ENCODE results near the gene NR1D2. TPM values are rescaled to one million over a fixed set of nuclear protein-coding genes. Genes with fewer than 3 reads are reported as not detected.
A peak's percentile ranks its signal among the peaks of the same experiment; 100 is the strongest.

NR1D2 gene
- total RNA-seq, 1 experiment from 2014 or later, result 9.5 TPM

DNA sequence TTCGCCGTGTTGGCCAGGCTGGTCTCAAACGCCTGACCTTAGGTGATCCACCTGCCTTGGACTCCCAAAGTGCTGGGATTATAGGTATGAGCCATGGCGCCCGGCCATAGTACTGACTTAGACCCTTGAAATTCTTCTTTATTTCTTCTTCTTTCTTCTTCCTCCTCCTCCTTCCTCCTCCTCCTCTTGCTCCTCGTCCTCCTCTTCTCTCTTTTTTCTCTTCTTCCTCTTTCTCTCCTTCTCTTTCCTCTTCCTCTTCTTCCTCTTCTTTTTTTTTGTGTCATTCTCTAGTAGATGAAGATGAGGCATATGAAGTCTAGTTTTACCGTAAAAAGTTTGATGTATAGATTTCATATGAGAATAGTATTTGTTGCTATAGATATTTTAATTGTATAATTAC is 18.8 kb upstream of the NR1D2 start:
- ATAC-seq (no peak), DNase-seq (ENCODE audit: low read depth, low spot score) (no peak)
- Histone ChIP-seq H3K36me3 (ENCODE audit: control insufficient read depth, insufficient read depth, low read length) (no peaks in the 10 kb centered on the region), H3K4me3 (ENCODE audit: low read depth in 2 of 2, low read length in 2 of 2) (no peak overlapping the region), H3K9me3 (ENCODE audit: control insufficient read depth, insufficient read depth, low read depth, low read length) (no peaks in the 10 kb centered on the region), H3K27me3 (ENCODE audit: control insufficient read depth, insufficient read depth, low read length) (no peaks in the 10 kb centered on the region), H3K4me1 (ENCODE audit: control insufficient read depth, insufficient read depth, low read length) (no peaks in the 10 kb centered on the region), H3K27ac (ENCODE audit: low read length) (no peak overlapping the region)
- ChIA-PET CTCF (no interaction called here), POLR2A (no interaction called here)
- TF ChIP-seq TCF7L2 (IDR thresholded peaks at IDR 0.05; ENCODE audit: low read depth, low read length) (no peak), POLR2AphosphoS5 (IDR thresholded peaks at IDR 0.05; ENCODE audit: low read depth, low read length) (no peak), SIN3A (IDR thresholded peaks at IDR 0.05; ENCODE audit: borderline replicate concordance, insufficient read depth, low read depth, low read length) (no peak)
- TF ChIP-seq, protein P1, sequence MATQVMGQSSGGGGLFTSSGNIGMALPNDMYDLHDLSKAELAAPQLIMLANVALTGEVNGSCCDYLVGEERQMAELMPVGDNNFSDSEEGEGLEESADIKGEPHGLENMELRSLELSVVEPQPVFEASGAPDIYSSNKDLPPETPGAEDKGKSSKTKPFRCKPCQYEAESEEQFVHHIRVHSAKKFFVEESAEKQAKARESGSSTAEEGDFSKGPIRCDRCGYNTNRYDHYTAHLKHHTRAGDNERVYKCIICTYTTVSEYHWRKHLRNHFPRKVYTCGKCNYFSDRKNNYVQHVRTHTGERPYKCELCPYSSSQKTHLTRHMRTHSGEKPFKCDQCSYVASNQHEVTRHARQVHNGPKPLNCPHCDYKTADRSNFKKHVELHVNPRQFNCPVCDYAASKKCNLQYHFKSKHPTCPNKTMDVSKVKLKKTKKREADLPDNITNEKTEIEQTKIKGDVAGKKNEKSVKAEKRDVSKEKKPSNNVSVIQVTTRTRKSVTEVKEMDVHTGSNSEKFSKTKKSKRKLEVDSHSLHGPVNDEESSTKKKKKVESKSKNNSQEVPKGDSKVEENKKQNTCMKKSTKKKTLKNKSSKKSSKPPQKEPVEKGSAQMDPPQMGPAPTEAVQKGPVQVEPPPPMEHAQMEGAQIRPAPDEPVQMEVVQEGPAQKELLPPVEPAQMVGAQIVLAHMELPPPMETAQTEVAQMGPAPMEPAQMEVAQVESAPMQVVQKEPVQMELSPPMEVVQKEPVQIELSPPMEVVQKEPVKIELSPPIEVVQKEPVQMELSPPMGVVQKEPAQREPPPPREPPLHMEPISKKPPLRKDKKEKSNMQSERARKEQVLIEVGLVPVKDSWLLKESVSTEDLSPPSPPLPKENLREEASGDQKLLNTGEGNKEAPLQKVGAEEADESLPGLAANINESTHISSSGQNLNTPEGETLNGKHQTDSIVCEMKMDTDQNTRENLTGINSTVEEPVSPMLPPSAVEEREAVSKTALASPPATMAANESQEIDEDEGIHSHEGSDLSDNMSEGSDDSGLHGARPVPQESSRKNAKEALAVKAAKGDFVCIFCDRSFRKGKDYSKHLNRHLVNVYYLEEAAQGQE (IDR thresholded peaks at IDR 0.05; ENCODE audit: insufficient read depth in 1 of 2, low read depth in 2 of 2, low read length in 1 of 2), result no peak
- TF ChIP-seq, protein P2, sequence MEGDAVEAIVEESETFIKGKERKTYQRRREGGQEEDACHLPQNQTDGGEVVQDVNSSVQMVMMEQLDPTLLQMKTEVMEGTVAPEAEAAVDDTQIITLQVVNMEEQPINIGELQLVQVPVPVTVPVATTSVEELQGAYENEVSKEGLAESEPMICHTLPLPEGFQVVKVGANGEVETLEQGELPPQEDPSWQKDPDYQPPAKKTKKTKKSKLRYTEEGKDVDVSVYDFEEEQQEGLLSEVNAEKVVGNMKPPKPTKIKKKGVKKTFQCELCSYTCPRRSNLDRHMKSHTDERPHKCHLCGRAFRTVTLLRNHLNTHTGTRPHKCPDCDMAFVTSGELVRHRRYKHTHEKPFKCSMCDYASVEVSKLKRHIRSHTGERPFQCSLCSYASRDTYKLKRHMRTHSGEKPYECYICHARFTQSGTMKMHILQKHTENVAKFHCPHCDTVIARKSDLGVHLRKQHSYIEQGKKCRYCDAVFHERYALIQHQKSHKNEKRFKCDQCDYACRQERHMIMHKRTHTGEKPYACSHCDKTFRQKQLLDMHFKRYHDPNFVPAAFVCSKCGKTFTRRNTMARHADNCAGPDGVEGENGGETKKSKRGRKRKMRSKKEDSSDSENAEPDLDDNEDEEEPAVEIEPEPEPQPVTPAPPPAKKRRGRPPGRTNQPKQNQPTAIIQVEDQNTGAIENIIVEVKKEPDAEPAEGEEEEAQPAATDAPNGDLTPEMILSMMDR (IDR thresholded peaks at IDR 0.05), result no peak
- BruUV-seq (replicated peaks), result no TSS peak
- in situ Hi-C loops (cut with HindIII; ENCODE audit: low pct_unique_long_range_greater_than_20kb, low sequenced_read_pairs), result no loop called here
- intact Hi-C loops (cut with micrococcal nuclease; ENCODE audit: unreplicated experiment), result no loop called here

DNA sequence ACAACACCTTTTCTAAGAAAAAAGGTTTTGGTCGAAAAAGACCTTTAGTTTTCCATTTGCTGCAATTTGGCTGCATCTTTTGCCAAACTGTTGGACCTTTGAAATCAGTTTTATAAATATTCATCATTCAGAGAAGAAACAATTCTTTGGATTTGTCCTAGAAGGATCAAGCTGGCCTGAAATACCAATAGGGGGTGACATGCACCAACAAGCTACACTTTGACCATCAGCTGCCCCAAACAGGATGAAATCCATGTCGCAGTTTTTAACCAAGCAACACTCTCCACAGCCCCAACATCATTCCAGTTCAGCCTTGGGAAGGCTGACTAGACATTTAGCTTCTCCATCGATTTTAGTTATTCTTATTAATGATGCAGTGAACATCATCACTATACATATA is 18.4 kb upstream of the NR1D2 start:
- TF ChIP-seq, protein P1 (IDR thresholded peaks at IDR 0.05; ENCODE audit: insufficient read depth in 1 of 2, low read depth in 2 of 2, low read length in 1 of 2), result no peak
- TF ChIP-seq, protein P2 (IDR thresholded peaks at IDR 0.05), result peak; percentile 54
- ChIA-PET CTCF (no interaction called here), POLR2A (no interaction called here)
- DNase-seq (ENCODE audit: low read depth, low spot score) (no peak), ATAC-seq (no peak)
- Histone ChIP-seq H3K9me3 (ENCODE audit: control insufficient read depth, insufficient read depth, low read depth, low read length) (no peaks in the 10 kb centered on the region), H3K36me3 (ENCODE audit: control insufficient read depth, insufficient read depth, low read length) (no peaks in the 10 kb centered on the region), H3K4me3 (ENCODE audit: low read depth in 2 of 2, low read length in 2 of 2) (no peak overlapping the region), H3K4me1 (ENCODE audit: control insufficient read depth, insufficient read depth, low read length) (no peaks in the 10 kb centered on the region), H3K27ac (ENCODE audit: low read length) (no peak overlapping the region), H3K27me3 (ENCODE audit: control insufficient read depth, insufficient read depth, low read length) (no peaks in the 10 kb centered on the region)
- in situ Hi-C loops (cut with HindIII; ENCODE audit: low pct_unique_long_range_greater_than_20kb, low sequenced_read_pairs) (no loop called here), intact Hi-C loops (cut with micrococcal nuclease; ENCODE audit: unreplicated experiment) (no loop called here)
- BruUV-seq (replicated peaks), result no TSS peak
